Activated CD4-positive, alpha-beta T cell treated with anti-CD3 and anti-CD28 coated beads for 4 hours (primary cell): Measurements from ENCODE around the gene ZIC4.

Experiments
- DNase-seq, 2 donors: peaks; one replicate each; pipeline ENCODE4 v3.0.0-alpha.2; 2020

The ZIC4 gene

DNA sequence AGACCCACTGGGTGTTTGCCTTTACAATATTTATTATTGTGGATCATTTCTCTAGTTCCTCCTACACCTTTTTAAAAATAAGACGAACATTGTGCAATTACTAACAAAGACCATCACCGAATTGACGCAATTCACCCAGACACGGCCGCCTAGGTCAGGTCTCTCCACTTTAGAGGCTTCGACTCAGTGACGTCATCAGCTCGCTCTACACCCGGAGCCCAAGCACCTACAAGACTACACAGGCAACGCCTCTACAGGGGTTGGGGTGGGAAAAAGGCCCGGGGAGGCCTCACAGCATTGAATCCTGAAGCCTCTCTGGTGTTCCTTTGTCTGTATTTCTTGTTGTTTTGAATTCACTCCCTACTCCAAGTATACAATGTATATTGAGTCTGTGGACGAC is 16.6 kb downstream of the ZIC4 start:
- DNase-seq: no peak

DNA sequence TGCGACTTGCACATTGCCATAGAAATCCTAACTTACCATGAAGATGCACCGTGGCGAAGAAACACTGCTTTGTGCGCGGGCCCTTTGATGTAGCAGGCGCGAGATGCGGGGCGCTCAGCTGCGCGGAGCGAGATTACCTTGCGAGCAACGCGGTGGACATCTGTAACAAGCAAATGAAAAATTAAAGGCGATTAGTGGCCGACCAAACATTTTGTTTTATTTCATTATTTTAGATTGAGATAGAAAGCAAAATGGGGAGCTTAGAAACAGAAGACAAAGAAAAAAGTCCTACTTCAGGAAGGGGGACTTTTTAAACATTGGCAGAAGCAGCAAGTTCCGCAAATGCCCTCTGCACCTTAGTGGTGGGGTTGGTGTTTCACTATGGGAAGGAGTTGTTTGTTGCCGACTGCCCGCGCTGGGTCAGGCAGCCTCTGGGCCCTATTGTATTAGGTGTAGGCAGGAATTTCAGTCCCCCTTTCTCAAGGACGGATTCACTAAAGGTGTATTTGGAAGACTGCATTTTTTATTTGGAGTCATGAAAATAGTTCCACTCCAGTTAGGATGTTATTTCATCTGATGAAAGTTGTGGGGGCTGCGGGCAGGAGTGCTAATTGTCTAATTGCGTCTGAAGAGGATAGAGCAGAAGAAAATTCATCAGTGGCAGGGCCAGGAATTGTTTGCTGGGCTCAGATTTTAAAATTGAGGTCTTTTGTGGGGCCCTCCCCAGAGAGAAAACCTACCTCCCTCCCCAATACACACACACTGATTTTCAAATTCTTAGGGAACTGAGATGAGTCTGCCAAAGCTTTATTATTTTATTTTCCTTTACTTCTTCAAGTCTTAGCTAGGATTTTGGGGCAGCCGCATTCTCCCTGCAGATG is 17.4 kb downstream of the ZIC4 start:
- DNase-seq: no peak

DNA sequence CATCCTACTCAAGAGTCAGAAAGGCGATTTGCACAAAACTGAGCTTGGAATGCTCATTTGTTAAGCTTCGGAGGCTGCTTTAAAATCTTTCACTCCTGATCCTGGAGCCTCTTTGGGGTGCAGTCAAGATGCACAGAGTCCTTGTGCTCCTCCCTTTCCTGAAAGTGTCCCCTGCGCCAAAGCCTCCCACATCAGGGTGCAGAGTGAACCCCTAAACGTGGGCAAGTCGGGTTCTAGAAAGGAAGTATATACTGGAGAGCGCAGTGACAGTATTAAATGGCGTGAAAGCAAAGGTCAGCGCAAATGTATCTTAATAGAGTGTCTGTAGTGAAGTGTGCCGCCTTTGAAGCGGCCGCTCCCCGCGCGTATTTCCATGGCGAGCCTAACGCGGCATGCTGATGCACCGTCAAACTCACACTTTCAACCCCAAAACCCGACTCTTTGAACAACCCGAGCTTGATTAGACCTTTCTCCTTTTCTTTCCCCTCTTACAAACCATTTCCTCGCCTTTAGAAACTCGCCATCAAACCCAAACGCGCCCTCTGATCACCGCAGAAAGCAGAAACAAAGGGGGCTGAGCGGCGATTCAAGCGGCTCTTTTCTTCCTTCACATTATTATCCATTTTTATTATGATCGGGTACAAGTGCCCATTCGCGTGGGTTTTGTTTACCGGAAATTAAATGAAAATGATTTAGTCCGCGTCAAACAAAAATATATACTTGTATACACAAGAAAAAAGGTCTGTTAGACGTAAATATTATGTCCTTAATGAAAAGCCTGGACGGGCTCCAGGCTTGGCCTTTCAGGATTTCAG is 18.3 kb downstream of the ZIC4 start:
- no peak for DNase-seq

DNA sequence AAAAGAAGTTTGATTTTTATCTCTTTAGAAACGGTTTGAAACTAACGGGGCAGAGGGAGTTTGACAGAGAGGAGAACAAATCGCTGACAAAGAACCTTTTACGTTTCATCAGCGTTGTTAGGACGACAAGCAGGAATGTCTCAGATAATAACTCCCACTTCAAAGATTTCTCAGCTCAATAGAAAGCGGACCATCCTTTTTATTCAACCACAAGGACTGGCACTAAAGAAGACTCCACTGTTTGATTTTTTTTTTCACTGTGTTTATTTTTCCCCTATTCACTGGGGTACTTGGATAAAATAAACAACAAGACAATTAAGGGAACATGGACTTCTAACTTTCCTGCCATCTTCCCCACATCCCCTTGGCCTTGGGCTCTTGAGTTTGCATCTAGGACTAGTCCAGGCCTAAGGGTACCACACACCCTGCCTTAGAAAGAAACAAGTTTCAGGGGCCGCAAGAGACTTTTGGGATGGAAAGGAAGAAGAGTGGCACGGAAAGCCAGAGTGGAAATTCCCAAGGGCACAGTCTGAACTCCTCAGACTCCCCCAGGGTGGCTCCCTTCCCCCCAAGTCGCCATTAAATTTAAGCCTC is 19.0 kb downstream of the ZIC4 start:
- DNase-seq: no peak

DNA sequence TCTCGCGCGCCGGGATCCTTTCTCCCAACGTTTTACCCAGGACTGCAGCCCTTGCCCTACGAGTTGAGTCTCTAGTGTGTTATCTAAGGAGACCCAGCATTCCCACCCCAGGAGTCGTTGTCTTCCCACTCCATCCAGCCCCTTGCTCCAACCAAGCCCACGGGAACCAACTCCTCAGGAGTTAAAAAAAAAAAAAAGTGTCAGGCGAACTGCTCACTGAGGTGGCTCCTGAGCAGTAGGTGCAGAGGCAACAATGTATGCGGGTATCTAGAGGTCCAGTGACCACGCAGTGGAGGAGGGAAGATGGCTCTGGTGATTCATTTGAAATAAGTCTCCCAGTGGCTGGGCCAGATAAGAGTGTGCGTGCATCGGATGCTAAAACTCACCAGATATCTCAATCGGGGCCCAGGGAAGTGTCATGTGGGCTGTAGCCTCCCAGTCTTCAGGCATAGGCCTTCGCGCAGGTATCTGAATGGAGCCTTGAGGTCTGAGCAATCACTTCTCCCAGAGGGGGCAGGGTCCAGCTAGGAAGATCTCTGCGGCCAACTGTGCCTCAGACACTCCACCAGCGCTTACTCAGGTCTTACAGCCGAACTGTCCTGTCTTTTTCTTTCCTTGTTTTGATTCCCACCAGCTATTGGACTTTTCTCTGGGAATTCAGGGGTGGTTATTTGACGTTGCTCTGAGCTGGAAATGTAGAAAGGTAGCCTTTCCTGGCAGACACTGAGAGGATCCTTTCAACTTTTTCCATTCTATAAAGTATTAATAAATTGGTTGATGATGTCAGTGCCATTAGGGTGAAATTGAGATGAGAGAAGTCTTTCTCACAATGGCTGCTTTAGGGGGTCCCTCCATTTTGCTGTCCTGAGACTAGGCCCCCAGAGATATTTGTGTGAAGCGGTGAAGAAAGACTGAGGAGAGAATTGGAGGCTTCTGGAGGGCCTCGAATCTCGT is 21.0 kb downstream of the ZIC4 start:
- no peak for DNase-seq

DNA sequence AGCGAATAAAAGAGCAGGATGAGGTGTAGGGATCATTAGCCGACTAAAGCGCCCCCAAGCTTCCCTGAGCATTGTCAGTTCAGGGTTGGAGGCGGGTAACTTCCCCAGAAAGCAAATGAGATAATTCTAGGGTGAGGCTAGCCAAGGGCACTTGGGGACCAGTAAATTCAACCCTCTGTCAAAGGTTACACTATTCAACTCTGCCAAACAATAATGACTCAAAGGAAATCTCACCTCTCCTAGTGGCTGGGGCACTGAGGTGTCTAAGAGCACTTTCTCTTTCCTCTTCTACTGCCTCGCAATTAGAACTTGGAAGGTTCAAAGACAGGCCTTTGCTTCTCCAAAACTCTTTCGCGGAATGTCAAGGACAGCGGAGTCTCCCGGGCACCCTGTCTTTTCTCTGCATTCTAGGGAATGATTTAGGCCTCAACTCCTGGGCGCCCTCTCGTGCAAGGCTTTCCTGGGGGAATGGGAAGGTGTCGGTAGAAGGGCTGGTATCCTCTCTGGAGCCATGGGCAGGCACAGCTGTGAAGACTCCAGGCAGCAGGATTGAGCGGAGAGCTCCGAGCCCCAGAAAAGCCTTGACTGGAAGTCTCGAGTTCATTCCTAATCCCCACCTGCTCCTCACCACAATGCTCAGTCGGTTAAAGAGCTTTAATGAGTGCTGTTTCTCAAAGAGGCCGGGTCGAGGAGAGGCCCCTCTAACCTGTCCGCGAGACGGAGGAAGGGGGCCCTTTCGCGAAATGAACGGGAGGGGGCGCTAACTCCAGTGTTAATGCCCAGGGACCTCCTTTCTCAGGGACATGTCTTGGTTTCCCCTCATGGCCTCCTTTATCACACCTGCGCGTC is 21.9 kb downstream of the ZIC4 start:
- DNase-seq: no peak

DNA sequence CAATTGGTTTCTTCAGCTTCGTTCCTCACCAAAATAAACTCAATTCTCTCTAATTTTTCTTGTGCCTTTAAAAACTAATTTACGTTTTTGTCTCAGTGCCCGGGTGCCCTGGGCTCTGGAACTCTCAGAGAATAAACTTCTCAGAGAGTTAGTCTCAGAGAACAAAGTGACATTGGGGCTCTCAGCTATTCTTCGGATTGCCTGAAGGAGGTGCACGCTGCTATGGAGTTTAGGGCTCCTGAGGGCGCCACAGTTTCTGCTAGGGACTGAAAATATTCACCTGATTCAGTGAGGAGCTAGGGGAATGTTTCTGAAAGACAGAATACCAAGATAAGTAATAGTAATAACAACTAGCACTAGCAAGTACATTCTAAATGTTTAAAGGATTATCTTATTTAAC is 22.7 kb downstream of the ZIC4 start:
- no peak for DNase-seq

DNA sequence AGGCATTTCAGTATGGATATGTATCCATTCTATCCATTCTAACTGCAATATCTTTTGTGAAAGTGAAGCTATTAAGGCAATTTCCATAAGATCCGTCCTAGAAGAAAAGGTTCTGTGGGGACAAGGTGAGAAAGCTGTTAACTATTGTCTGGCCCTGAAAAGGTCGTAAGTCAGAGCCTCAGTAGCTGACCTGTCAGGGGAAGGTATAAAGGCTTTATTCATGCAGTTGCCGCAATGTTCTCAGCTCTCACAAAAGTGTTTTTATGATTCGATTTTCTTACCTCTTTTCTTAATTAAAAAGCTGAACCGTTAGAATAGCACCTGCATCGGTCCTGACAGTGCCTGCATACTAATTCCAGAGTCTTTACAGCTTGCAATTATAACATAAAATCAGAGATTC is 24.7 kb downstream of the ZIC4 start:
- no peak for DNase-seq

DNA sequence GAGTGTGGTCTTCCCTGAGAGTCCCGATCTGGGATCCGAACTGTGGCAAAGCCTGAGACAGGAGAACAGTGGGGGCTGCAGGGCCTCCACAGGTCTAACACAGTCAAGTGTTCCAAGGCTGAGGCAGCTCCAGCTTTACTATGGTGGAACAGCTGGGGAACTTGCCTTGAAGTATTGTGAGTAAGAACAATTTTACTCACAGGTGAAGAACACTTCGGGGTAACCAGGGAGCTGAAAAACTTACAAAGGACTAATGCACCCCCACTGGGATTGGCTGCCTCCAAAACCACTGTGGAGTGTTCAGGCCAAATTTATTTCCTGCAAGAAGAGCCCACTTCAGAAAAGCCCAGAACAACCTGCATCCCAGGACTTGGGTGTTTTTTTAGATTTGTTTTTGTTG is 25.4 kb downstream of the ZIC4 start:
- DNase-seq: no peak

DNA sequence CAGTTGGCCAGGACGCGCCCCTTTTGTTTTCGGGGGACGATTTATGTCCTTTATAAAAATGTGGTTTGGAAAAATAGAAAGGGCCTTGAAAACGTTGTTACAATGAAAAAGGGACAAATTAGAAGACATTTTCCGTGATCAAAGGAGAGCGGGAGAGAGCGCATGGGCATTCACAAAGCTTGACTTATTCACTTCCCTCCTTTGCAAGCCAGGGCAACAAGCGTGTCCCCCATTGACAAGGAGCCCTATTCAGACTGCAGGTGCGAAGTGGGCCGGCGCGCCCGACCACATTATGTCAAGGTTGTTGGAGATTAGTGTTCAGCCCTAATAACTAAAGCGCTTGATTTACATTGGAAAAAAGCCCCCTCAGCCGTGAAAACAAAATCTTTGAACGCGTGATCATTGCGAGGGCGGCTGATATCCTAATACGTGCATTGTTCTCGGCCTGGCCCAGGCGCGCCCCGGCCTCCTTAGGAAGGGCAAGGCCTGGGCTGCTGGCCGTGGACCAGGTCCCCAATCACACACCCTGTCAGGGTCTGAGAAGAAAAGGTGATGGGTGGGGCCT is 25.9 kb downstream of the ZIC4 start:
- no peak for DNase-seq

DNA sequence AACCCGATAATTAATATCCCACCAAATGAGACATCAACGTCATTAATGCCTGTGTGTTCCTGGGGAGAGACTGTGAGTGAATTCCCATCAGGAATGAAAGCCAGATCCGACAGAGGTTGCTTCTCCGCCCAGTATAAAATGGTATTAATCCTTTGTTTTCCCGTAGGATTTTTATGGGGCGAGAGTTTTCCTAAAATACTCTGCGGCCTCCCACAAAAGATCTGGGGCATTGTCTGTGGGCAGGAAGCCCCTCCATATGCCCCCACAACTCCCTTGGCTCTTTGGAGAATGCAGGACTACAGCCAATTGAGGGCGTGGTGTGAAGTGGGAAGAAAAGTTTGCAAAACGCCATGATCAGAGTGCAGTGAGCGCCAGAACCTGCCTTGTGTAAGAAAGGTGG is 26.7 kb downstream of the ZIC4 start:
- no peak for DNase-seq

DNA sequence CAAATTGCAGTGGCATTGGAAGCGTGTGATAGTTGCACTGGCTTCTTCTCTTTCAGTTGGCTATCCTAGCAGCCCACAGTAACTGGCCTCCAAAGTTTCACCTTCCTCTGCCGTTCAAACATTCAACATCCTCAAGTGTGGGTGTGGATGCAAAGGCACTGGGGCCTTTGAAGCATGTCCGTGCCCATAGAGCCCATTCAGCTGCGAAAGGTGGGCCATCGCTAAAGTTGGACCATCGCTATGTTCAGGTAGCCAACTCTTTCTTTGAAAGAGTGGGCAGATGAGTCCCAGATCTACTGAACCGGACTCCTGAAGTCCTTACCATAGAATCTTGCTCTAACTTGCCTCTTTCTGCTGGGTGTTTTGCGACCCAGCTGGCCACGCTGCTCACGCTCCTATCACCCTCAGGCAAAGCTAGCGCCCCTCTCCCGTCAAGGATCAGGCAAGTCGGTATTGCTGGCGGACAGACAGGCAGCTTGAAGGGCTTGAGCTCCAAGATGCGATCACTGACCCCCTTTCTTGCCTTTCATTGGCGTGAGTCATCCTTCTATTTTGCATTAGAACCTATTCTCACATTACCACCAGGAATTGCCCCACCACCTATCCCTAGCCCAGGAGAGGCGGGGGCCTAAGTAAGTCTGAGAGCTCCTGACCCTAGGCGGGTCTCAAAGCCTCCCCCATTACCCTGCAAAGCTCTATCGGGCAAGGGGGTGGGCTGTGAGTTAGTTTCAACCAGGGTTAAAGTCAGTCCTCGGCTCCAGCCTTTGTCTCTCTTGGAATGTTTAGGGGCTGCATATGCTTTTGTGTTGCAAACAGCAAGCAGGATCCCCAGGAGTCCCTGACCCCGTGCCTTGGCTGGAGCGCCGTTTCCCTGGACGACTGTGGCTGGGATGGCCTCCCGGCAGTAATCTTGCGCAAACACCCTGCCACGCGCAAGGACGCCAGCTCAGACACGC is 28.7 kb downstream of the ZIC4 start:
- no peak for DNase-seq

DNA sequence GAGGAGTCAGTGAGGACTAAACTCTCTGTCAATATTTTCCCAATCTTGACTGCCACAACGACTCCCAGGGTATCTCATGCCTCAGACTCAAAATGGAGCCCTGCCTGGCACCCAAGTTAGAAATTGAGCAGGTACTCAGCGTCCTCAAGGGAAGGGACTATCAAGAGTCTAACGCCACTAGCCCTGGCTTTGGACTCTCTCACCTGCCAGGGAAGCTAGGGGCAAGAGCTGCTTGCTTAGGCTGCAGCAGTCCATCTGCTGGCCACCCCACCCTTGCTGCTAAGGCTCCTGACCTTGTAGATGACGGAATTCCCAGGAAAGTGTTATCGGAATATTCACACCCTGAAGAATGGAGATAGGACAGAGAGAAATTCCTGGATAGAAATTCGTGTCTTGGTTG is 33.0 kb downstream of the ZIC4 start:
- DNase-seq: no peak

DNA sequence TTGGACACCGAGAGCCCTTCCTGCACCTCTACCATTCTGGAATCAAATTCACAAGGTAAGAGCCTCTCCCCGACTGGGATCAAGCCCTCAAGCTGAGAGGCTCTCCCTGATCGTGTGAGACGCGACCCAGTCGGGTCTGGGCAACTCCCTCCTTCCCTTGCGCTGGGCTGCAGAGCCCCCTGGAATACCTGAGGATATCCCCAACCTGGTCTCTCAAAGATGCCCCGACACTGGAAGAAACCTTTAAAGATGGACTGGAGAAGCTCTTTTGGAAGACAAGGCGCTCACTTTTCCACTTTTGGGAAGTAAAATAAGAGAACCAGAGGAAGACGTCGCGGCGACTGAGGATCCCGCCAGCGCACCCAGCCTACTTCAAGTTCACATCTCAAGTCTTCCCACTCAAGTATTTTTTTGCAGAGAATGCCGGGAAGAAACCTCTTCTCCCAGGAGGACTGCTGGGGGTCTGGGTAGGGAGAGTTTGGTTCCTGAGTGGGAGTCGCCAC is 33.8 kb downstream of the ZIC4 start:
- DNase-seq: no peak

DNA sequence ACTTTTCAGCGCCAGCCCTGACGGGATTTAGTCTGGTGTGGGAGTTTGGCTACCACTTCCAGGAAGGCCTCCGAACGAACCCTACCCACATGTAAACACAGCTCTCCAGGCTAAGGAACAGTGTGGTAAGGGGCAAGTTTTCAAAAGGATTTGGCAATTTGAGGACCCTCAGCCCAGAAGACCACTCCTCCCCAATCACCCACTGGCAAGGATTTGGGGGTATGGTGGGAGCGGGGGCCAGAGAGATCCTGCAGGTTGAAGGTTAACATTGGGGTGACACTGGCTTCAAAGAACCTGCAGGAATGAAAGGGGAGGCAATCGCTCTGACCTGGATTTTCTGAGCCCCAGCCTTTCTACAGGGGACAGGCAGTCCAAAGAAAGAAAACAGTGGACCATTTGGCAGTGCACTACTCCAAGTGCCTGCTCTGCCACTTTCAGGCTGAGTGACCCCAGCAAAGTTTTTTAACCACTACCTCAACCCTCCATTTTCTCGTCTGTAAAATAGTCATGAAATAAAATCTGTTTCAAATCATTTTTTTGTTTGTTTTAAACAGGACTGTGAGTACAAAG is 34.5 kb downstream of the ZIC4 start:
- no peak for DNase-seq

DNA sequence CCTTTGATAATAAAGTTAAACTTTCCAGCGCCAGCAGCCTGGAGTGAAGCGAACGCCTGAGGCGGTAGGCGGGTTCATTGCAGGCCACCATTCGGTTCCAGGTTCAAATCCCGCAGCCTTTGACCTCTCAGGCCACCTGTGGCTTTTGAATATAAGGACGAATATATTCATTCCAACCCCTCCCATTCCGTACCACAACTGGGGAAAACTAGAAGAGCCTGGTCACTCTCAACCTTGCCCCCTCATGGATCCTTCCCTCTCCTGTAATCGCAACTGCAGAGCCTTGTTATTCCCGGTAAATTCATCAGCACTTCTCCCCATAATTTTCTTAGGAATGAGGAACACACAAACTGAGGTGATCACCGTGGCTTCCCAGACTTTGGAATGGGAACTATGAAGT is 35.2 kb downstream of the ZIC4 start:
- DNase-seq: no peak

DNA sequence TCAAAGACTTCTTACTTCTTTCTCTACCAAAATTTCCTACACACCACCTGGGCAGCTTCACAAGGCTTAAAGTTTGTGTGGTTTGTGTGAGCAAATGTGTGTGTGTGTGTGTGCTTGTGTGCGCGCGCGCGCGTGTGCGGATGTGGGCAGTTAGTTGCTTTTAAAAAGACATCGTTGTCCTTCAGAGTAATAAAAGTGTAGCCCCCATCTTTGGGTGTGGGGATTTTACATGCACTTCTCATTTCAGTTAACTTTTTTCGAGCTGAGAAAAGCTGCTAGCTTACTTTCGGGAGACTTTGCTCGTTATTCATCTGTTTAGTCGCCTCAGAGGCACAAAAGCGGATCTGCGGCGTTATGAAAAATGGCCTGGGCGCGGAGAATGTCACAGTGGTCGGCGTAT is 36.0 kb downstream of the ZIC4 start:
- no peak for DNase-seq

DNA sequence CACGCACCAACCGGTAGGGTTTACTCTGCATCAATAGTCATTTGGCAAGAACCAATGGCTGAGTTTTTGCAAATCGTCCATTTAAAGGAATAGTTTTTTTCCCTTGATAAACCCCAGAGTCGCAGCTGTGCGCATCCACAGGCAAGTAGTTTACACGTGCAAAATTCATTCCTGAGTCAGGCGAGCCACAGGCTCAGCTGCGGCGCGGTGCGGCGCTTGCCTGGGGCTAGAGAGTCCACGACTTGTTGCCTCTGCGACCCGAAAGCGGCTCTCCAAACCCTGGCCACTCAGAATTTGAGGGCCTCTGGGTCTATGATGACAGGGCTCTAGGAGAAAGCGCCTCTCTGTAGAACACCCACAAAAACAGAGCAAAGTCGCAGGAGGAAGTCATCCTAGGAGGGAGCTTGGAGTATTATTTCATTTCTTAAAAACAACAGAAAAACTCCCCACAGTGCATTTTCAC is 36.7 kb downstream of the ZIC4 start:
- no peak for DNase-seq

DNA sequence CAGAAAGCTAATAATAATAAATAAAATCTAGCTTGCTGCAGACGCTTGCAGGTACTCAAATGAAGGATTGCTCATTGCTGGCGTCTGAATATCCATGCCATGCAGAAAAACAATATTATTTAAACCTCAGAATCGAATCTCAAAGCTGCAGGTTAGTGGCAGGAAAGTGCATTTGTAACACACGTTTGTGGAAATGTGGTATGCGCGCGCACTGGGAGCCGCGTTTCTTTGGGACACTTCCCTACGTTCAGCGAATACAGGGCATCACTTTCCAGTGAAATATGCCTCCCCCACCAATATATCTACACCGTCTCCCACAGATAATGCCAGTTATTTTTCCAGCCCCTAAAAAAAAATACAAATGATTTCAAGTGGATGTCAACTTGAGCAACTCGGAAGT is 37.1 kb downstream of the ZIC4 start:
- no peak for DNase-seq
